Stimulated activated CD8-positive, alpha-beta memory T cell treated with anti-CD3 and anti-CD28 coated beads, Interleukin-15, amount 100 ng/mL, for 24 hours (primary cell): ENCODE results near the gene GLG1.
"Not testable (repeated sequence)": the region's sequence is repeated elsewhere in the genome, so short reads cannot be mapped to it uniquely, and the experiment has no call there.

Experiments used
- DNase-seq: peaks from one replicate; pipeline ENCODE4 v3.0.0-alpha.2; 2020; ENCODE audit warnings: low read depth

Gene GLG1

DNA sequence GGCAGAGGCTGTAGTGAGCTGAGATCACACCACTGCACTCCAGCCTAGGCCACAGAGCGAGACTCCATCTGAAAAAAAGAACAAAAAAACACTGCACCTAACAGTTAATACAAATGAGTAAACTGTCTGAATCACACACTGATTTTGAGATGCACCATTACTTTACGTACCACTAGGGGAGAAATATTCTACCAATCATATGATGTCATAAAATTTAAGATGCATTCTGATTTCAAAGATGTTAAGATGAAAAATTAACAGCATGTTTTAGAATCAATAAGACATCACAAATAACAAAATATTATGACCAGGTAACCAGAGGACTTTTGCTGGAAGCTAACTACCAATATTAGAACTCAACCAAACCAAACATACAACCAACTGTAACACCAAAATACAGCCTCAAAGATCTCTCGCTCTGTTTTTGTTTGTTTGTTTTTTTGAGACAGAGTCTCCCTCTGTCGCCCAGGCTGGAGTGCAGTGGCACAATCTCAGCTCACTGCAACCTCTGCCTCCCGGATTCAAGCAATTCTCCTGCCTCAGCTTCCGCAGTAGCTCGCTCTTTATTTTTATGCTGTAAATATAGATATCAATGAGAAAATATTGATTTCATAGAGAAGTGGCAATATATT, 31.6 kb downstream of the GLG1 start:
- DNase-seq = no peak

DNA sequence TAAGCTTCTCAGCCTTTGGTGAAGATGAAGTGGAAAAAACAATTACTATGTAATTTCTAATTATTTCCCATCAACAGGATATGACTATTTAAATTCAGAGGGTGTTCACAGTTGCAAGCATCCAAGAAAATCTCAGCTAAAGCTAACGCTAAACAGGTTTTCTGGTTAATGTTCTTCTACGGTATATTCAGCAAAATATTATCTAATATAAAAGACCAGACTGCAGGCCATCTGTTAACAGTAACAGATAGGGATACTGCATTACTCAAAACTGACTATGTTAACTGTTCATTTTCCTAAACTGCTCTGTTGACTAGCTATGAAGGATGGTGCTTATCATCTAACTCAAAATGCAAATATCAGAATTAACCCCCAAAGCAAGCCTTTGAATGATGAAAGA, 32.8 kb downstream of the GLG1 start:
- no peak for DNase-seq

DNA sequence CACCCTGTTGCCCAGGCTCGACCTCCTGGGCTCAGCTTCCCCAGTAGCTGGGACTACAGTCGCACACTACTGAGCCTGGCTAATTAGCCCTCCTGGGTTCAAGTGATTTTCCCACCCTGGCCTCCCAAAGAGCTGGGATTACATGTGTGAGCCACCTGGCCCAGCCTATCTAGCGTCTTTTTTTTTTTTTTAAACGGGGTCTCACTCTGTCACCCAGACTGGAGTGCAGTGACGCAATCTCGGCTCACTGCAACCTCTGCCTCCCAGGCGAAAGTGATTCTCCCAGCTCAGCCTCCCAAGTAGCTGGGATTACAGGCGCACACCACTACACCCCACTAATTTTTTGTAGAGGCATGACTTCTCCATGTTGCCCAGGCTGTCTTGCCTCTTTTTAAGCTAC, 33.3 kb downstream of the GLG1 start:
- DNase-seq = no peak

DNA sequence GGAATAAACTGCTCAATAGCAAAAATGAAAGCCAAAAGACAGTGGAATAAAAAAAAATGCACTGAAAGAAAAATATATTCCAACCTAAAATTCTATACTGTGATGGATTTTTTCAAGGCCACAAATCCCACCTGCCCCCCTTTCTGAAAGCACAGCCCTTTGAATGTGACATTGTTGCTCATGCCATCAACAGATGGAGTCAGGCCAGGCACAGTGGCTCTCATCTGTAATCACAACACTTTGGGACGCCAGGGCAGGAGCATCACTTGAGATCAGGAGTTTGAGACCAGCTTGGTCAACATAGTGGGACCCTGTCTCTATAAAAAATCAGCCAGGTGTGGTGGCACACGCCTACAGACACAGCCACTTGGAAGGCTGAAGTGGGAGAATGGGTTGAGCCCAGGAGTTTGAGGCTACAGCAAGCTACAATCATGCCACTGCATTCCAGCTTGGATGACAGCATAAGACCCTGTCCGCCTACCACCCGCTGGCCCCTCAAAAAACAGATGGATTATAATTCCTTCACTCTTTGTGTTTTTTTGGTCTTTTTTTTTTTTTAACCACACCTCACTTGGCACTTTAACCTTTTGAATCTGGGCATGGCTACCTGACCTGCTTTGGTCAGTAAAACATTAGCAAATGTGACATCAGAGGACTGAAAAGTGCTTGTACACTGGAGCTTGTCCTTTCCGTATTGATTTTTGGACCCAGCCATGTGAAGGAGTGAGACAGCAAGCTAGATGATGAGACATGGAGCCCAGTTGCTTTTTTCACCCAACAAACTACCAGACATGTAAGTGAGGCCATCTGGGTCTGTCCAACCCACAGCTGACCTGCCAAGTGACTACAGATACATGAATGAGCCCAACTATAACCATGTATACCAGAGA, 36.3 kb downstream of the GLG1 start:
- DNase-seq = no peak

DNA sequence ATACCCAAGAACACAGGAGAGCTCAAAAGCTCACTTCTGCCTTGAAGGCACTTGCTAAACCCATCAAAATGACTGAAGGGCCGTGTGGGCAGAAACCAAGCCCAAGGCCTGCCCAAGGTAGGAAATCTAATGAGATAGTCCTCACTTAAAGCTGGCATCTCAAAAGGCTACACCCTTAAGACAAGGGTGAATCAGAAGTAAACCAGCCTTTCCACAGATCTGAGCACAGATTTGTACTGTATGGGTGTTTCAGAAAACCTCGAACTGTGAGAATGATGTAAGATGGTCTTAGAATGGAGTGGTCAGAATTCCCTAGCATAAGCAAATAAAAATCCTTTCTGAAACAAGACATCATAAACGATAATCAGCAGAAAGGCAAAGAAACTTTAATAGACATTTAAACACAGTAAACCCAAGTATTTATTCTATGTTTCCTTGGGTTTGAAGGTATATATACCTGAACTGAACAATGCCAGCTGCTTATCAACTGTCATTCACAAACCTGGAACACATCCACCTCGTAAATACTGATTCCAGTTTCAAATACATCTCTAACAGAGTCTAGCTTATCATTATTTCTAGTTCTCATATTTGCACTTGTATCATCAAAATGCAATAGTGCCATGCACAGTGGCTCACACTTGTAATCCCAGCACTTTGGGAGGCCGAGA, 37.8 kb downstream of the GLG1 start:
- DNase-seq = no peak

DNA sequence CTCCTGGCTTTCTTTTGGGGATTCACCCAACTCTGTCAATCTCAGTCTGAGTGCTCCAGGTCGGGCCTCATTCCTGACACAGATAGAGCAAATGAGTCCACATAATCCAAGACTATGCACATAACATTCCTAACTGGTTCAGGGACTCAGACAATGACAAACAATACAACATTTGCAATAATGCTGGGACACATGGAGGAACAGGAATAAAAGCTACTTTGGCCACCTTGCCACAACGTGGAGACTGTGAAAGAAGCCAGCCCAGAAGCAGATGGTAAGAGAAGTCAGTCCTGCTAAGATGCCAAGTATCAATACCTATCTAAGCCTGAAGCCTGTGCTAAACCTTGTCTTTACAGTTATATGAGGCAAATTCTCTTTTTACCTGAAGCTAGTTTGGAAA, 39.0 kb downstream of the GLG1 start:
- no peak for DNase-seq

DNA sequence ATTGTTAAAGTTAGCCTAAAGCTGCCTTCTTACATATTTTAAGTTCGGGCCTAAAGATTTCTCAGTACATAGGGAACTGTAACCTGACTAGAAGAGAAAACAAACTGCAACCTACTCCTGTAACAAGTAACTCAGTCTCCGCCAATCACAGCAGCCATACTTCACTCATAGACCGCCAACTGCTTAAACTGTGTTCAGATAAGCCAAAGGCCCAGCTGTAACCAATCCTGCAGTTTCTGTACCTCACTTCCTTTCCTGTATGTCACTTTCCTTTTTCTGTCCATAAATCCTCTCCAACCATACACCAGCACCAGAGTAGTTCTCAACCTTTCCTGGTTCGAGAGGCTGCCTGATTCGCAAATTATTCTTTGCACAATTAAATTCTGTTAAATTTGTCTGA, 41.5 kb downstream of the GLG1 start:
- DNase-seq = no peak

DNA sequence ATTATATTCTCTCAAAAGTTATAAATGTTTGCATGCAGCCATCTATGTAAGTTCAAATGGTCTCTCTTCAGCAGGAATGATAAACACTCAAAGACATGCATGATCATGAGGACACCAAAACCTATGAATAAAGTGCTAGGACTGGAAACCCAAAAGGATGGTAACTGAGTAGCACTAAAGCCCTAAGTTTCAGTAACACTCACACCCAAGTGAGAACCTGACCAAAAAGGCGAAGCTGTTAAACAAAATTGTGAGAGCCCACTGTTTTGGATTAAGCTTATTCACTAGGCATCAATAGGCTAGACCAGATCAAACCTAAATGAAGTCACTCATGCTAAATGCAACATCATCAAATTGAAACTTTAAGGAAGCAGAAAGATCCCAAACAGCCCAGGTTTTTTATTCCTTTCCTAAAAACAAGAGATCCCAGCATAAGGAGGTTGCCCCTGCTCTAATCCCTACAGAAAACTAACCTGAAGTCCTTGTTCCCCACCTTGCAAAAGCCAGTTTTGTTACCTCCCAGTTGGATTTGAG, 42.4 kb downstream of the GLG1 start:
- DNase-seq = no peak

DNA sequence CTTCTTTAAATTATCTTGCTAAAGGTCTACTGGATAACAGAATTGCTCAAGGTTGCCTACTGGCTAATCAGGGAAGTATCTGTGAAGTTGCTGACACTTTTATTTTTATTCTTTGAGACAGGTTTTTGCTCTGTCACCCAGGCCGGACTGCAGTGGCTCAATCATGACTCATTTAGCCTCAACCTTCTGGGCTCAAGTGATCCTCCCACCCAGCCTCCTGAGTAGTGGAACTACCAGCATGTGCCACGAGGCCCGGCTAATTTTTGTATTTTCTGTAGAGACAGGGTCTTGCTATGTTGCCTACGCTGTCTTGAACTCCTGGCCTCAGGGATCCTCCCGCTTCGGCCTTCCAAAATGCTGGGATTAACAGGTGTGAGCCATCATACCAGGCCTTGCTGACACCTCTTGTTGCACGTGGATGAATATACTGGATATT, 43.1 kb downstream of the GLG1 start:
- no peak for DNase-seq

DNA sequence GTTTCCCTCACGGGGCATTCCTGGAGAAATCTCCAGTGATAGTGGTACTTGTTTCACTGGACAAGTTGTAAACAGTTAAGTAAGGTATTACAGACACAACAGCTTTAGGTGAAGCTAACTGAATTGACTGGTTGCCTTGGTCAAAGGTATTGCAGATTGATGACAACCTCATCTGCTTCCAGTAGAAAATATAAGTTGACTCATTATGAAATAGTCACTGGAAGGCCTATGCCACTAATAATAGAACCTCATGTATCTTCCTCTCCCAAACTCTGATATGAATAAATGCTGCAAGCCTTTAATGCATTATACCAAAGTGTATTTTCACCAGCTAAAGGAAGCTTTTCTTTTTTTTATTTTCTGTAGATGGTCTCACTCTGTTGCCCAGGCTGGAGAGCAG, 44.8 kb downstream of the GLG1 start:
- DNase-seq = no peak

DNA sequence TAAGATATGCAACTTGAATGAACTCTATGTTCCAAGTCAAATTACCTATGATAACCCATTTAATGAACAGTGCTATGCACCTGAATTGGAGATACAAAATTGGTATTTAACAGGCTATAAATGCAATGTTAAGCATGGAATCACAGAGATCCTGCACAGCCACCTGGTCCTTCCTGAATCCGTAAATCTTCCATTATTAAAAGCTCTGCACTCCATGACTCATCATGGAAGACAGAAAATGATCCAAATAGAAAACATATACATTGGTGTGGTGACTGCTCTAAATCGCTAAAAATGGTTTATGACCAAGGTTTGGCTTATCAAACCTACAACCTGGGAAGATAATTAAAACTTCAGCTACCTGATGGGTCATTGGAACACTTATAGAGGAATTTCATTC, 45.3 kb downstream of the GLG1 start:
- no peak for DNase-seq

DNA sequence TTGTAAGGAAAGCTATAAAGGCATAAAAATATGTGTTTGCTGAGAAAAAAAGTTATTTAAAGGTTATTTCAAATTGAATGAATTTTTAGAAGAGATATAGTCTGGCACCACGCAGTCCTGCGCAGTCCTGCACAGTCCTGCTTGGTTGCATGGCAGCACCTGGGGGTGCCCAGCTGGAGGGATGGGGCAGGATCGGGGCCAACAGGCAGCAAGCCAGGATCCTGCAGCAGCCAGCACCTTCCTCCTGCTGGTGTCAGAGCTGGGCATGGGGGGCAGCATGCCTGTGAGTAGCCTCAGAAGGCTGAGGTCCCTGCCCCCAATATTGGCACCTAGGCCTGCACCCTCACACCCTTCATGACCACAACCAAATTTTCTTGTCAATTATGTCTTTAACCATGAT, 46.0 kb downstream of the GLG1 start:
- no peak for DNase-seq

DNA sequence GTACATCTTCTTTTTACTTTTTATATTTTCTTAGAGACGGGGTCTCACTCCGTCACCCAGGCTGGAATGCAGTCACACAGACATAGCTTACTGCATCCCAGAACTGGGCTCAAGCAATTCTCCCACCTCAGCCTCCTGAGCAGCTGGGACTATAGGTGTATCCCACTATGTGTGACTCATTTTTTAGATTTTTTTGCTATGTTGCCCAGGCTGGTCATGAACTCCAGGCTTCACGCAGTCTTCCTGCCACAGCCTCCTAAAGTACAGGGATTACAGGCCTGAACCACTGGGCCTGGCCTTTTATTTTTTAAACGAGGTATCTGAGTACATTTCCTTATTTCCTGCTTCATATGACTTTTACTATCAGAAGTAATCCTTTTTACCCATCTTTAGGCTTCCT, 48.0 kb downstream of the GLG1 start:
- DNase-seq = no peak

DNA sequence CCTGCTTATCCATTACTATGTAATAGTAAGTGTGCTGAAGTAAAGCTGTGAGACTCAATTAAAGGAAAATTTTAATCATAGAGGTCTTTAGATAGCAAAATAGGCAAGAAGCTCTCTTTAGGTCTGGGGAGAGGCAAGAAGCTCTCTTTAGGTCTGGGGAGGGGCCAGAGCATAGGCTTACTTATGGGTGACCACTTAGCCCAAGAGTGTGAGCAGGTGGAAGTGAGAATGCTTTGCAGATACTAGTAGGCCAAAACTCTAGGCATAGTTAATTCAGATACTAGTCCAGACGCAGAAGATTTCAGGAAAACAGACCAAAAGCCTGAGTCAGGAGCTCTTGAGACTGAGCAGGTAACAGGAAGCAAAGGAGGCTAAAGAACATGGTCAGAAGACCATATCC, 49.6 kb downstream of the GLG1 start:
- no peak for DNase-seq

DNA sequence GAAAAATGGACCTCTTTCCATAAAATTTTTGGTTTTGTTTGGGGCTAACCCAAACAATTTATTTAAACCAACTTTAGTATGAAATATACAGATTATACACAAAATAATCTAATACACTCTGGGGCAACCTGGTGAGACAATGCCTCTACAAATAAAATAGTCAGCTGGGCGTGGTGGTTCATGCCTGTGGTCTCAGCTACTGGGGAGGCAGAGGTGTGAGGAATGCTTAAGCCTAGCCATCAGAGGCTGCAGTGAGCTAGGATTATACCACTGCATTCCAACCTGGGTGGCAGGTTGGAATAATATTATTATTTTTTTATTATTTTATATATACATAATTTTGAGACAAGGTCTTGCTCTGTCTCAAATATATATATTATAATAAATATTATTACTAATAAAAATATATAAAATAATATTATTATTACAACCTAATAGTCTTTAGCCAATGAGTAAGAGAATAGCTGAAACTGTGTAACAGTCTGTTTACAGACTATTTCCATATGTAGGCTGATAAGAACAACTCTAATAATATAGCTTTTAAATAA, 50.5 kb downstream of the GLG1 start:
- no peak for DNase-seq

DNA sequence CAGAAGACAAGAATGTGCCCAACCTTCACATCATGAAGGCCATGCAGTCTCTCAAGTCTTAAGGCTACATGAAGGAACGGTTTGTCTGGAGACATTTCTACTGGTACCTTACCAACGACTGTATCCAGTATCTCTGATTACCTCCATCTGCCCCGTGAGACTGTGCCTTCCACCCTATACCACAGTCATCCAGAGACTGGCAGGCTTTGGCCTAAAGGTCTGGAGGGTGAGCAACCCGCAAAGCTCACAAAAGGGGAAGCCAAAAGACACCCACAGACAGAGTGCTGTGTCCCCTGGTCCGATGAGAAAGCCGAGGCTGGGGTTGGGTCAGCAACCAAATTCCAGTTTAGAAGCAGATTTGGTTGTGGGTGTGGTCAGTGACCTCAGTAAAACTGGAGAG, 54.6 kb downstream of the GLG1 start:
- DNase-seq = not testable (repeated sequence)

DNA sequence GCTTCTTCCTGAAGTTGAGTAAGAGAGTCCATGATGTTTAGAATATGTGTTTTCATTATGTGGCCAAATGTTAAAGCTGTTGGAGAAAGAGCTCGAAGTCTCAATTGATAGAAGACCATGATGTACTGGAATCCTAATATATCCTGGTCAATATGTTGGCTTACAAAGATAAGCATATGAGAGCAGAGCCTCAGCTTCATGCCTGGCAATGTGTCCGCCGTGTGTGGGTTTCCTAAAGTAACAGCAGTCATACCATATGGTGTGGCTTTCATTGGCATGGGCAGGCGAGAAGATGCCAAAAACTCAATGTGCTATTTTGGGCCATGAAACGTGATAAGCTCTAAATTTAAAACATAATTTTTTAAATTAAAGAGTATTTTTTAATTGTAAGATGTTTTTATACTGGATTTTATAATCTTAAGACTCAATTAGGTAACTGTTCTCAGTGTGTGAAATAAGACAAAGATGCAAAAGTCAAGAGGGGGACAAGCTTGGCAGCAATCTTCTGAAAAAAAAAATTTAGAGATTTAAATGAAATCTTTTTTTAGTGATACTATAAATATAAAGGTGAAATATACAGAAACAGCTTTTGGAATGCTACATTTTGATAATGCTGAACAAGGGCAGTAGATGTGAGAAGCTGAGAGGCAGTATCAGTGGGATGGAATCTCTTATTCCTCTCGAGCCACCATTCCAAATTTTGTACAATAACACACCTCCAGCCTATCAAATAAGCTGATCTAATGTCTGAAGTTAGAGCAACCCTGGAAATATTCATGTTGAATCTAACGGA, 56.5 kb downstream of the GLG1 start:
- not testable (repeated sequence) for DNase-seq

DNA sequence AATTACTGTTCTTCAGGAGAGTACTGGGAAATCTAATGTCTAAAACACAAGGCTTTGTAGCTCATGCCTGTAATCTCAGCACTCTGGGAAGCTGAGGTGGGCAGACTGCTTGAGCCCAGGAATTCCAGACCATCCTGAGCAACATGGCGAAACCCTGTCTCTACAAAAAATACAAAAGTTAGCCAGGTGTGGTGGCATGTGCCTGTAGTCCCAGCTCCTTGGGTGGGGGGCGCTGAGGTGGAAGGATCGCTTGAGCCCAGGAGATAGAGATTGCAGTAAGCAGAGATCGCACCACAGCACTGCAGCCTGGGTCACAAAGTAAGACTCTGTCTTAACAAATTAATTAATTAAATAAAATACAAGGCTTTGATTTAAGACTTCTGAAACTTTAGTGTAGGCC, 60.8 kb downstream of the GLG1 start:
- DNase-seq = not testable (repeated sequence)

DNA sequence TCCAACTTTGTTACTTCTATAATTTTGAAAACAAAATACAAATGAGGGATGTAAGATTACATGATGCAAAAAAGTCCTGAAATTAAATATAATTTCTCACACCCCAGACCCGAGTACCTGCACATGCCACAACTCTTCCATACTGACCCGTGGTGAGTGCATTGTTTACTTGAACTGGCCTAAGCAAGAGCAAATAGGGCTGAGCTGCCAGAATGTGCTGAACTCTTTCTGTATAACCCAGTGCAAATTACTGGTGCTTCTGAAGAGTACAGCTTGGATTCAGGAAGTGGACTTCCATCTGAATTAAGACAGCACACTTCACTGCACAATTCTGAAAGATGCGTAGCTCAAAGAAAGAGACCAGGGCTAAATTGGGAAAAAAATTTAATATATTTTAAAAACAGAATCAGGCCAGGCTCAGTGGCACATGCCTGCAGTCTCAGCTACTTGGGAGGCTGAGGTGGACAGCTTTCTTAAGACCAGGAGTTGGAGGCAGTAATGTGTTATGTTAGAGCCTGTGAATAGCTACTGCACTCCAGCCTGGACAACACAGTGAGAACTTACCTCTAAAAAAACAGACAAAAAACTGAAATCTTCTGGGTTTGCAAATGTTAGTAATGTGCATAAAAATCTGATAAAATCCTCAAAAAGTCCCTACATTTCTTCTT, 63.9 kb downstream of the GLG1 start:
- DNase-seq = not testable (repeated sequence)

DNA sequence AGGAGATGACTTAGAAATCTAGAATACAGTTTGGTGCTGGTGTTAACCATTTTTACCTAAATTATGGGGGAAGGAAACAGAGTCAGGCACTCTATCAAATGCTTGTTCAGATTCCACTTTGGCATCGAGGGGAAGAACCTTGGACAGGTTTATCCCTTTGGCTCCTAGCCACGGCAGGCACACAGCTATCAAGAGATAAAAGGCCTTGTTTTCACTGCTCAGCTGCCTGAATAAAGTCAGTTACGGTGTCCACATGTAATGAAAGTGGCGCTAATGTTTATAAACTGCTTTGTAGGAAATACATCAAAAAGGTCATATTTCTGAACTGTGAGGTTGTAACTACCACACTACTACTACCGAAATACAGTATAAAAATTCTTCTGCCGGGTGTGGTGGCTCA, 66.3 kb downstream of the GLG1 start:
- DNase-seq = not testable (repeated sequence)

DNA sequence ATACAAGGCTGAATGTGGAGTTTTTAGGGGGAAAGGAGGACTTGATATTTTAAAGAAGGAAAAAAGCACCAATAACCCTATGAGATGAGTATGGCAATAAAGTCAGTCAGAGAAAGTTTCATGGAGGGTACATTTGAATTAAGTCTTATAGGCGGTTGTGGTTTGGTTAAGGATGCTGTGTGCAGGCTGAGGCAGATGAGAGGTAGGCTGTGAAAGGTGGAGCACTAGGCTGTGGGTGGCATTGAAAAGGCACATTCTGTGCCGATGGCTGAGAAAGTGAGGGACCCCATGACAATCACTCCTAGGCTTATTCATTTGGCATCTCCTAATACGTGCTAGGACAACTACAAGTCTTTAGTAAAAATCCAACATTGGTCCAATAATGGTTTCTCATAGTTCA, 68.1 kb downstream of the GLG1 start:
- DNase-seq = not testable (repeated sequence)
